Esophagus muscularis mucosa (tissue), 4 donors: Measurements from ENCODE around the gene CERKL. TPM values are rescaled to one million over a fixed set of nuclear protein-coding genes. Genes with fewer than 3 reads are reported as not detected.

ENCODE experiments used
- DNase-seq: peaks from one replicate; pipeline ENCODE4 v3.0.0-alpha.2; 2017; ENCODE audit errors: extremely low spot score
- H3K27ac ChIP-seq, 4 donors: fragments of 200-600 bp; sonication (generic); replicated peaks in 1 of 4; 1 replicate in 3 of 4; 2 replicates in 1 of 4; pipeline ENCODE4 v1.5.1; 2016 to 2019; ENCODE audit warnings: mild to moderate bottlenecking in 1 of 4
- H3K27me3 ChIP-seq, 4 donors: fragments of 200-600 bp; sonication (generic); one replicate each; pipeline versions ENCODE4 v1.5.1 to v1.6.0; 2016 to 2019
- H3K36me3 ChIP-seq, 4 donors: fragments of 200-600 bp; sonication (generic); one replicate each; pipeline ENCODE4 v1.5.1; 2016 to 2019
- H3K4me1 ChIP-seq, 4 donors: fragments of 200-600 bp; sonication (generic); one replicate each; pipeline ENCODE4 v1.5.1; 2016 to 2019
- H3K4me3 ChIP-seq, 4 donors: fragments of 200-600 bp; sonication (generic); 1 replicate in 2 of 4; 2 replicates in 2 of 4; pipeline ENCODE4 v1.5.1; 2016 to 2019; ENCODE audit warnings: mild to moderate bottlenecking in 4 of 4, moderate library complexity in 1 of 4
- H3K9me3 ChIP-seq, 4 donors: fragments of 200-600 bp; sonication (generic); 1 replicate in 3 of 4; 2 replicates in 1 of 4; pipeline ENCODE4 v1.5.1; 2016 to 2019
- CTCF ChIP-seq, 3 experiments: fragments of 200-600 bp in 2 of 3; fragments of 450-650 bp in 1 of 3; sonication (generic) in 2 of 3; IDR thresholded peaks; one replicate each; pipeline ENCODE4 v1.5.1; 2017 to 2019; ENCODE audit warnings: antibody characterized with exemption in 3 of 3, mild to moderate bottlenecking in 2 of 3, moderate library complexity in 1 of 3
- EP300 ChIP-seq: sonication (generic); formaldehyde crosslinking; IDR thresholded peaks from one replicate; pipeline ENCODE4 v1.6.1; 2017; ENCODE audit warnings: antibody characterized with exemption
- POLR2A ChIP-seq: fragments of 450-650 bp; IDR thresholded peaks from one replicate; pipeline ENCODE4 v1.6.1; 2017; ENCODE audit warnings: antibody characterized with exemption, moderate library complexity, mild to moderate bottlenecking, low read depth
- POLR2AphosphoS5 ChIP-seq, 2 donors: sonication (generic); formaldehyde crosslinking; IDR thresholded peaks; one replicate each; pipeline ENCODE4 v1.6.1; 2017; ENCODE audit warnings: antibody characterized with exemption in 2 of 2
- WGBS: methylation state at CpG from one replicate; pipeline ENCODE4 v1.1.5; 2018; 5-methylcytosine and 5-hydroxymethylcytosine counted together
- intact Hi-C: fragments of 100-400 bp; cut with DNase I; formaldehyde crosslinking; loops from one replicate; pipeline ENCODE4 v1.15.1; 2023
- total RNA-seq, 4 donors: library from RNA; depleted of rRNA; stranded (reverse); fragments of >200 nt; gene quantifications; one replicate each; pipeline versions ENCODE4 v1.1.0 to v1.2.1, GENCODE V29; 2016

CERKL gene
- total RNA-seq, 4 donors from 2014 or later = 0.17 to 0.19 TPM; not detected in 2

- TF ChIP-seq EP300 (no peak), POLR2A (no peak), POLR2AphosphoS5 (IDR thresholded peaks at IDR 0.05) (no peak), CTCF (IDR thresholded peaks at IDR 0.05) (no peak)
- intact Hi-C loops = no loop called here
- whole genome bisulfite sequencing = 86% methylated on average over 4 of the region's 4 CpGs
- Histone ChIP-seq H3K4me1 (no peaks in the 10 kb centered on the region), H3K4me3 (no peak overlapping the region), H3K9me3 (no peaks in the 10 kb centered on the region), H3K36me3 (no peaks in the 10 kb centered on the region), H3K27ac (no peak overlapping the region), H3K27me3 (no peaks in the 10 kb centered on the region)
- DNase-seq = no peak
Measured at GRCh38 chr2:181632733-181633401, 24.0 kb downstream of the CERKL start.

- H3K4me1 ChIP-seq = no peaks in the 10 kb centered on the region
- H3K4me3 ChIP-seq = no peak overlapping the region
- no peaks in the 10 kb centered on the region for H3K27me3 ChIP-seq
- H3K27ac ChIP-seq = no peak overlapping the region
- no peak for DNase-seq
- H3K36me3 ChIP-seq = no peaks in the 10 kb centered on the region
- TF ChIP-seq POLR2A (no peak), POLR2AphosphoS5 (IDR thresholded peaks at IDR 0.05) (no peak), CTCF (IDR thresholded peaks at IDR 0.05) (no peak), EP300 (no peak)
- 84% methylated on average over 3 of the region's 3 CpGs for WGBS
- H3K9me3 ChIP-seq = no peaks in the 10 kb centered on the region
- intact Hi-C loops = no loop called here
Measured at GRCh38 chr2:181628590-181629585, 28.0 kb downstream of the CERKL start.

- H3K27me3 ChIP-seq = no peaks in the 10 kb centered on the region
- intact Hi-C loops = no loop called here
- no peak overlapping the region for H3K27ac ChIP-seq
- DNase-seq = no peak
- TF ChIP-seq EP300 (no peak), POLR2A (no peak), POLR2AphosphoS5 (IDR thresholded peaks at IDR 0.05) (no peak), CTCF (IDR thresholded peaks at IDR 0.05) (no peak)
- H3K4me1 ChIP-seq = no peaks in the 10 kb centered on the region
- no peaks in the 10 kb centered on the region for H3K36me3 ChIP-seq
- WGBS = 72% methylated on average over 3 of the region's 3 CpGs
- no peak overlapping the region for H3K4me3 ChIP-seq
- no peaks in the 10 kb centered on the region for H3K9me3 ChIP-seq
Measured at GRCh38 chr2:181627545-181627944, 29.4 kb downstream of the CERKL start.

- H3K27ac ChIP-seq = no peak overlapping the region
- no peaks in the 10 kb centered on the region for H3K27me3 ChIP-seq
- TF ChIP-seq POLR2A (no peak), CTCF (IDR thresholded peaks at IDR 0.05) (no peak), POLR2AphosphoS5 (IDR thresholded peaks at IDR 0.05) (no peak), EP300 (no peak)
- DNase-seq = no peak
- no peaks in the 10 kb centered on the region for H3K4me1 ChIP-seq
- H3K9me3 ChIP-seq = no peaks in the 10 kb centered on the region
- intact Hi-C loops = no loop called here
- H3K36me3 ChIP-seq = no peaks in the 10 kb centered on the region
- H3K4me3 ChIP-seq = no peak overlapping the region
Measured at GRCh38 chr2:181626671-181627070, 30.2 kb downstream of the CERKL start.
